HEK293T (cell line): ENCODE results near the gene GLG1.
A peak's percentile ranks its signal among the peaks of the same experiment; 100 is the strongest.

Source experiments
- CTCF ChIA-PET: fragments of 350-600 bp; formaldehyde crosslinking; extraction: SDS; loops from one replicate; lab custom pipeline; 2021; ENCODE audit warnings: antibody characterized with exemption, inconsistent platforms; lab: Yijun Ruan, JAX
- POLR2A ChIA-PET: fragments of 350-600 bp; formaldehyde crosslinking; extraction: SDS; loops from one replicate; lab custom pipeline; 2020; ENCODE audit warnings: antibody characterized with exemption, inconsistent platforms; lab: Yijun Ruan, JAX
- DNase-seq: peaks from one replicate; pipeline ENCODE4 v3.0.0; 2012; ENCODE audit warnings: mixed read lengths; ENCODE audit errors: extremely low spot score
- ARNT ChIP-seq: fragments of 450-650 bp; IDR thresholded peaks from 2 replicates; pipeline ENCODE4 v1.6.1; 2017; ENCODE audit warnings: mild to moderate bottlenecking
- BHLHE40 ChIP-seq: fragments of 450-650 bp; IDR thresholded peaks from 2 replicates; pipeline ENCODE4 v1.6.1; 2016; ENCODE audit warnings: mild to moderate bottlenecking, moderate library complexity, borderline replicate concordance
- CTBP1 ChIP-seq: fragments of 450-650 bp; IDR thresholded peaks from 2 replicates; pipeline ENCODE4 v1.6.1; 2016; ENCODE audit warnings: borderline replicate concordance
- ELF4 ChIP-seq: fragments of 450-650 bp; IDR thresholded peaks from 2 replicates; pipeline ENCODE4 v1.6.1; 2017; ENCODE audit warnings: antibody characterized with exemption
- FOXA1 ChIP-seq: fragments of 450-650 bp; IDR thresholded peaks from 2 replicates; pipeline ENCODE4 v1.6.1; 2016; ENCODE audit warnings: mild to moderate bottlenecking
- FOXK2 ChIP-seq: fragments of 450-650 bp; IDR thresholded peaks from 2 replicates; pipeline ENCODE4 v1.6.1; 2016; ENCODE audit warnings: mild to moderate bottlenecking
- FOXM1 ChIP-seq: fragments of 450-650 bp; IDR thresholded peaks from 2 replicates; pipeline ENCODE4 v1.6.1; 2017; ENCODE audit warnings: mild to moderate bottlenecking, borderline replicate concordance
- HDGF ChIP-seq: fragments of 450-650 bp; IDR thresholded peaks from 2 replicates; pipeline ENCODE4 v1.6.1; 2017; ENCODE audit warnings: antibody characterized with exemption, borderline replicate concordance
- L3MBTL2 ChIP-seq: fragments of 450-650 bp; conservative IDR thresholded peaks from 2 replicates; pipeline ENCODE4 v1.6.1; 2016; ENCODE audit warnings: mild to moderate bottlenecking
- LEF1 ChIP-seq: fragments of 450-650 bp; IDR thresholded peaks from 2 replicates; pipeline ENCODE4 v1.6.1; 2017; ENCODE audit warnings: mild to moderate bottlenecking, borderline replicate concordance
- NFRKB ChIP-seq: fragments of 450-650 bp; IDR thresholded peaks from 2 replicates; pipeline ENCODE4 v1.6.1; 2016; ENCODE audit warnings: mild to moderate bottlenecking, moderate library complexity
- PKNOX1 ChIP-seq: fragments of 450-650 bp; IDR thresholded peaks from 2 replicates; pipeline ENCODE4 v1.6.1; 2016
- SP1 ChIP-seq: fragments of 450-650 bp; IDR thresholded peaks from 2 replicates; pipeline ENCODE4 v1.6.1; 2017
- SUZ12 ChIP-seq: fragments of 450-650 bp; IDR thresholded peaks from 2 replicates; pipeline ENCODE4 v1.6.1; 2016; ENCODE audit warnings: mild to moderate bottlenecking
- TARDBP ChIP-seq: fragments of 450-650 bp; IDR thresholded peaks from 2 replicates; pipeline ENCODE4 v1.6.1; 2016
- ZNF384 ChIP-seq: fragments of 450-650 bp; IDR thresholded peaks from 2 replicates; pipeline ENCODE4 v1.6.1; 2016

The GLG1 gene

GRCh38 chr16:74633686-74634085 is 26.8 kb upstream of the GLG1 start:
- POLR2A ChIA-PET: no interaction called here
- CTCF ChIA-PET: no interaction called here
- TF ChIP-seq PKNOX1 (no peak), SP1 (no peak), HDGF (no peak), ZNF384 (no peak)
- DNase-seq: no peak

- POLR2A ChIA-PET: no interaction called here
Observed at GRCh38 chr16:74627506-74628220, 20.7 kb upstream of the GLG1 start.

GRCh38 chr16:74626741-74627416 is 20.0 kb upstream of the GLG1 start:
- TF ChIP-seq TARDBP: no peak
- TF ChIP-seq SUZ12: no peak
- ChIA-PET POLR2A (no interaction called here), CTCF (no interaction called here)
- DNase-seq: no peak

More at GRCh38 chr16:74627506-74628220, 20.7 kb upstream of the GLG1 start:
- no peak for DNase-seq
- TF ChIP-seq SUZ12 (no peak), FOXA1 (no peak), FOXK2 (no peak), LEF1 (no peak), BHLHE40 (no peak), SP1 (no peak), HDGF (no peak), L3MBTL2 (no peak), ARNT (no peak), NFRKB (no peak), TARDBP (no peak), ZNF384 (no peak), ELF4 (no peak), PKNOX1 (no peak), CTBP1 (no peak)
- CTCF ChIA-PET: no interaction called here

- no peak for TF ChIP-seq BHLHE40
- TF ChIP-seq FOXM1: no peak
- no peak for TF ChIP-seq ARNT
- no peak for TF ChIP-seq NFRKB
- no peak for TF ChIP-seq SUZ12
- no peak for TF ChIP-seq LEF1
- ChIA-PET CTCF (interaction anchor here (0.6 kb wide), 1 partner anchor 104 kb away, joined by 3 read pairs; no protein-coding TSS in a partner anchor), POLR2A (no interaction called here)
- no peak for DNase-seq
Observed at GRCh38 chr16:74625500-74626350, 18.8 kb upstream of the GLG1 start.

GRCh38 chr16:74623839-74624235 is 16.9 kb upstream of the GLG1 start:
- DNase-seq: no peak
- ChIA-PET POLR2A (no interaction called here), CTCF (no interaction called here)
- TF ChIP-seq PKNOX1 (no peak), FOXK2 (no peak), HDGF (no peak), SP1 (no peak), ZNF384 (no peak), ELF4 (no peak), SUZ12 (no peak)

GRCh38 chr16:74623214-74623838 is 16.4 kb upstream of the GLG1 start:
- DNase-seq: peak; percentile 45
- no peak for TF ChIP-seq FOXM1
- no peak for TF ChIP-seq L3MBTL2
- no peak for TF ChIP-seq SUZ12
- TF ChIP-seq CTBP1: no peak
- TF ChIP-seq LEF1: no peak
- TF ChIP-seq PKNOX1: no peak
- no peak for TF ChIP-seq FOXA1
- TF ChIP-seq ELF4: no peak
- TF ChIP-seq SP1: no peak
- TF ChIP-seq FOXK2: no peak
- no peak for TF ChIP-seq BHLHE40
- no peak for TF ChIP-seq TARDBP
- no peak for TF ChIP-seq HDGF
- TF ChIP-seq ZNF384: no peak
- no peak for TF ChIP-seq NFRKB
- no peak for TF ChIP-seq ARNT
- ChIA-PET POLR2A (no interaction called here), CTCF (no interaction called here)
